ENCODE measurements around the gene KIF13A. TPM values are rescaled to one million over a fixed set of nuclear protein-coding genes. Genes with fewer than 3 reads are reported as not detected.

KIF13A gene
- total RNA-seq, 2 experiments from 2014 or later, result 0.17 to 0.19 TPM

DNA sequence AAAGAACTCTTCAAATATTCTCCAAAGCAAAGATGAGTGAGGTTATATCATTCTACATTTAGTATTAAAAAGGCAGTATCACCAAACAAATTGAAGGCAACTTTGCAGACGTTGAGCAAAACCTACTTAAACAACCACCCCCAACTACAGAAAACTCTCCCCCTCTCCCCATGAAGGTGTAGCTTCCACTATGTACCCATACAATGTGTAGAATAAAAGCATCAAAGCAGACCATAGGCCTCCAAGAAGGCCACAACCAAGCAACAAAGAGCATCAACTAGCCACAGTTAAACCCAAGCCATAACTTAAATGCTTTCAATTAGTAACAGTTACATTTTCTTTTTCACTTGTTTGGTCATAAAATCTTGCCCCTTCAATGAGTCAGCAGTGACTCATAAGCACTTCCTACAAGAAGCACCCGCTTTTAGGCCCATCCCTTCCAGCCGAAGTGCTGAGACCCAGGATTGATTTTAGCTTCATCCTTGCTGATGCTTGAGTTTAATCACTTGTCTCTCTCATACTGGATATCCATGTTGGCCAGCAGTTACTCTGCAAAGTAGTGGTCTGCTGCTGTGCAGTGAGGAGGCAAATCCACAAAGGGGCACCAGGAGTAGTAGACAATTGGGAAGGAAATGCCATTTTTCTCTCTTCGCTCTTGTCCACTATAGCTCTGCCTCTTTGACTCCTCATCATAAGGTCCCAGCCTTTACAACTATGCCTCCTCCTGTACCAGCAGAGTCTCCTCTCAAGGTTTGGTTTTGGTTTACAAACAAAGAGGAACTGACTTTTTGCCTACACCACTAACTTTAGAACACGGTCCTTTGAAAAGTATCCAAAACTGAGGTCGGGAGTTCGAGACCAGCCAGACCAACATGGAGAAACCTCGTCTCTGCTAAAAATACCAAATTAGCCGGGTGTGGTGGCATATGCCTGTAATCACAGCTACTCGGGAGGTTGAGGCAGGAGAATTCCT is 272.3 kb downstream of the KIF13A start:
- ChIA-PET POLR2A (interaction anchor here (1.0 to 2.0 kb wide), 3 partner anchors 9 to 115 kb away, joined by 3 to 4 read pairs (median 3); partner anchors contain the start of gene FAM8A1), CTCF (interaction anchor here (1.5 to 2.7 kb wide), 2 partner anchors 13 to 89 kb away, joined by 4 to 9 read pairs; no protein-coding TSS in a partner anchor)

DNA sequence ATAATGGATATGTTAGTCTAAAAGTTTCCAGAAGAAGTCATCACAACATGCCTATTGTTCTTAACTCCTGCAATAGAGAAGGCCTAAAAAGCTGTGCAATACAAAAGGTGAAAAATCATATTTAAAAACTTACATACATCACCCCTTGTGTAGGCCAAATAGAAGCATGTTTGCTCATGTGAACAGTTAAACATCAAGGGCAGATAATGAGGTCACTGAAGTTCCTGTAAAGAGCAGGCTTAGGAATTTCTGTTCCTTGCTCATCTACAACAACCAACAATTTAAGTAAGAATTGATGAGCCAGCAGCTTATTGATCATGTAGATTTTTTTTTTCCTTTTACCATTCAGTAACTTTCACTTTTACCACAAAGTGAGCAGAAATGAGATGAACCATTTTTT is 273.3 kb downstream of the KIF13A start:
- POLR2A ChIA-PET, result interaction anchor here (1.0 to 2.0 kb wide), 2 partner anchors 8 to 114 kb away, joined by 3 to 4 read pairs; partner anchors contain the start of gene FAM8A1
- CTCF ChIA-PET, result interaction anchor here (1.5 to 2.7 kb wide), 2 partner anchors 12 to 90 kb away, joined by 4 to 9 read pairs; no protein-coding TSS in a partner anchor

DNA sequence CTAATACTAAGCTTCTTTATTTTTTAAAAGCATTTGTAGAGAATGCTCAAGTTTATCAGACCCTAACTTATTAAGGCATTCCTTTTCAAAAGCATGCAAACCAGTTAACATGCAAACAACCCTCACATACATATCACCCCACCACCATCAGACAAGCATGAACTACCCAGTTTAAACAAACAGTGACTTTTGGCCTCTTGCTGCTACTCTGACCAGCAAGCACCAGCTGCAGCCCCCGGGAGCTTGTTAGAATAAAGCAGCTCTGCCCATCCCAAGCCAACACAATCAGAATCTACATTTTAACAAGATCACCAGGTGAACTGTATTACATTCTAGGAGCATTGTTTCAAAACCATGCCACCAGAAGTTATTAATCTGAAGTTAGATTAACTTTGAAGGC is 274.9 kb downstream of the KIF13A start:
- ChIA-PET CTCF (no interaction called here), POLR2A (no interaction called here)

DNA sequence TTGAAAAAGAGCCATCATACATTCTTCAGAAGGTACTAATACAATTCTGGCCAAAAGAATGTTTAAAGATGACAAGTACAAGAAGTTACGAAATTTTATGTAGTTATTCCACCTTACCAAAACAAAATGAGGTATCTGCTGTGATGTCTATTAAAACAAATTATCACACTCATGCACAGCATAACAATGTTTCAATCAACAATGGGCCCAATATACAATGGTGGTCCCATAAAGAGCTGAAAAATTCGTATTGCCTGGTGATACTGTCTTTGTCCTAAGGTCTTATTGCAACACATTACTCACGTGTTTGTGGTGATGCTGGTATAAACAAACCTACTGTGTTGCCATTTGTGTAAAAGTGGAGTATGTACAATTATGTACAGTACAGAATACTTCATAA is 277.1 kb downstream of the KIF13A start:
- POLR2A ChIA-PET, result no interaction called here
- CTCF ChIA-PET, result no interaction called here

DNA sequence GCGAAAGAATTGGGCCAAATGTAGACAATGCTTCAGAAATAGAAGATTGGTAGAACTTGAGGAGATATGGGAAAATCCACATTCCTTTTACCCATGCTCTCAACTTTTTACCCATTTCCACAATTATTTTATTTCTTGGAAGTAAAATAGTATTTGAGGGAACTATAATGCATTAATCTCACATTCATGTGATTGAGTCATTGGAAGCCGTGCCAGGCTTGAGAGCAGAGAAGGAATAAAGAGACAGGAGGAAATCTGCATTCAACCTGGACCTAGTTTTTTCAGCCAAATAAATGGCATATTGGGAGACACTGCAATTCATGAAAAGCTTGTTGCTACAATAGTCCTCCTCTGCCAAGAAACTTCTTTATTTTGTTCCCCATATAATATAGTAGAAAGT is 278.0 kb downstream of the KIF13A start:
- CTCF ChIA-PET, result no interaction called here

More for the DNA sequence above, 278.0 kb downstream of the KIF13A start:
- POLR2A ChIA-PET, result no interaction called here

Other genes starting within 250 kb of the KIF13A start
- gene NHLRC1, start 135.0 kb upstream of the KIF13A start, total RNA-seq, result under 1 TPM; 0.23 to 0.38 TPM
- gene TPMT, start 167.4 kb upstream of the KIF13A start, total RNA-seq, result 10 to 100 TPM in 1 of 2 experiments, 1 to 10 TPM in 1; 9.9 to 10.0 TPM
- 10 to 100 TPM; 13.7 TPM for gene KDM1B, start 167.8 kb upstream of the KIF13A start, total RNA-seq

Data from activated CD8-positive, alpha-beta memory T cell treated with anti-CD3 and anti-CD28 coated beads for 36 hours (primary cell).